ENCODE results near the gene GALNT10.

DNA sequence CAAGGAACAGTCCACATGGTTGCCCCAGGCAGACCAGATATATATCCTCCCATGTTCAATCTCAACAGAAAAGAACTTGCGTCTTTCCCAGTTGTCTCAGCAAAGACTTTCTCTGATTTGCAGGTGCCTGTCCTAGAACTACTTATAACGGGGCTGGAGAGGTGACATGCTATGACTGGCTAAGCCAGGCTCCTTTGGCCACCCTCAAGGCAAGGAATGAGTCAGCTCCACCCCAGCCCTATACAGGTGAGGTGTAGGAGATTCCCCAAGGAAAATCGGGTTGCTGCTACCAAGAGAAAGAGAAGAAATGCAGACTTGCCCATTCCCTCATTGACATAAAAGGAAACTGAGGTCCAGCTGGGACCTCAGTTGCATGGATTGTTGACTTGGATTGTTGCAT lies 127.4 kb downstream of the GALNT10 start:
- TF ChIP-seq, protein P1, sequence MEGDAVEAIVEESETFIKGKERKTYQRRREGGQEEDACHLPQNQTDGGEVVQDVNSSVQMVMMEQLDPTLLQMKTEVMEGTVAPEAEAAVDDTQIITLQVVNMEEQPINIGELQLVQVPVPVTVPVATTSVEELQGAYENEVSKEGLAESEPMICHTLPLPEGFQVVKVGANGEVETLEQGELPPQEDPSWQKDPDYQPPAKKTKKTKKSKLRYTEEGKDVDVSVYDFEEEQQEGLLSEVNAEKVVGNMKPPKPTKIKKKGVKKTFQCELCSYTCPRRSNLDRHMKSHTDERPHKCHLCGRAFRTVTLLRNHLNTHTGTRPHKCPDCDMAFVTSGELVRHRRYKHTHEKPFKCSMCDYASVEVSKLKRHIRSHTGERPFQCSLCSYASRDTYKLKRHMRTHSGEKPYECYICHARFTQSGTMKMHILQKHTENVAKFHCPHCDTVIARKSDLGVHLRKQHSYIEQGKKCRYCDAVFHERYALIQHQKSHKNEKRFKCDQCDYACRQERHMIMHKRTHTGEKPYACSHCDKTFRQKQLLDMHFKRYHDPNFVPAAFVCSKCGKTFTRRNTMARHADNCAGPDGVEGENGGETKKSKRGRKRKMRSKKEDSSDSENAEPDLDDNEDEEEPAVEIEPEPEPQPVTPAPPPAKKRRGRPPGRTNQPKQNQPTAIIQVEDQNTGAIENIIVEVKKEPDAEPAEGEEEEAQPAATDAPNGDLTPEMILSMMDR (IDR thresholded peaks at IDR 0.05) = no peak
- TF ChIP-seq ZFX (IDR thresholded peaks at IDR 0.05; ENCODE audit: borderline replicate concordance) = no peak
